ENCODE measurements around the gene CAMTA1.
"Not testable (repeated sequence)": the region's sequence is repeated elsewhere in the genome, so short reads cannot be mapped to it uniquely, and the experiment has no call there.

Gene CAMTA1

GRCh38 chr1:7589080-7589735 is 804.0 kb downstream of the CAMTA1 start:
- DNase-seq: no peak

GRCh38 chr1:7589774-7590425 is 804.6 kb downstream of the CAMTA1 start:
- no peak for DNase-seq

- no peak for DNase-seq
Observed at GRCh38 chr1:7590426-7590790, 805.2 kb downstream of the CAMTA1 start.

- no peak for DNase-seq
Observed at GRCh38 chr1:7591565-7591964, 806.3 kb downstream of the CAMTA1 start.

- no peak for DNase-seq
Observed at GRCh38 chr1:7592120-7592798, 807.0 kb downstream of the CAMTA1 start.

- DNase-seq: no peak
Observed at GRCh38 chr1:7594002-7594713, 808.9 kb downstream of the CAMTA1 start.

- DNase-seq: no peak
Observed at GRCh38 chr1:7594714-7595295, 809.6 kb downstream of the CAMTA1 start.

GRCh38 chr1:7595336-7595735 is 810.1 kb downstream of the CAMTA1 start:
- no peak for DNase-seq

- no peak for DNase-seq
Observed at GRCh38 chr1:7596126-7596965, 811.1 kb downstream of the CAMTA1 start.

GRCh38 chr1:7598058-7598457 is 812.8 kb downstream of the CAMTA1 start:
- DNase-seq: not testable (repeated sequence)

- not testable (repeated sequence) for DNase-seq
Observed at GRCh38 chr1:7604906-7605305, 819.7 kb downstream of the CAMTA1 start.

- no peak for DNase-seq
Observed at GRCh38 chr1:7606096-7606495, 820.8 kb downstream of the CAMTA1 start.

GRCh38 chr1:7607097-7607496 is 821.8 kb downstream of the CAMTA1 start:
- no peak for DNase-seq

GRCh38 chr1:7608628-7609305 is 823.5 kb downstream of the CAMTA1 start:
- no peak for DNase-seq

- no peak for DNase-seq
Observed at GRCh38 chr1:7609311-7609994, 824.2 kb downstream of the CAMTA1 start.

- no peak for DNase-seq
Observed at GRCh38 chr1:7610106-7610731, 825.0 kb downstream of the CAMTA1 start.

- DNase-seq: no peak
Observed at GRCh38 chr1:7610936-7611335, 825.7 kb downstream of the CAMTA1 start.

GRCh38 chr1:7611421-7612010 is 826.3 kb downstream of the CAMTA1 start:
- DNase-seq: no peak

GRCh38 chr1:7613106-7613850 is 828.0 kb downstream of the CAMTA1 start:
- DNase-seq: no peak

- DNase-seq: no peak
Observed at GRCh38 chr1:7613851-7614205, 828.6 kb downstream of the CAMTA1 start.

Data from NCI-H1105 treated with DMSO at 0.1 percent for 48 hours (cell line).